Natural killer cell (primary cell): Measurements from ENCODE around the gene ZNF766. TPM values are rescaled to one million over a fixed set of nuclear protein-coding genes. Genes with fewer than 3 reads are reported as not detected.
A peak's percentile ranks its signal among the peaks of the same experiment; 100 is the strongest.

ENCODE experiments used
- ATAC-seq, 3 donors: fragments of 150-1000 bp in 2 of 3; fragments of 200-7000 bp in 1 of 3; cut with Tn5 transposase; 1 replicate in 1 of 3; 2 replicates in 2 of 3; pipeline ENCODE4 v1.10.0; 2021; ENCODE audit warnings: mild to moderate bottlenecking in 2 of 3, moderate library complexity in 2 of 3
- DNase-seq, 2 donors: peaks; one replicate each; pipeline versions ENCODE4 v3.0.0 to v3.0.0-alpha.2; 2013 to 2021; ENCODE audit warnings: mixed read lengths in 1 of 2
- H3K27ac ChIP-seq: one replicate; pipeline ENCODE4 v1.5.1; 2013; ENCODE audit warnings: mild to moderate bottlenecking, low read length
- H3K27me3 ChIP-seq: one replicate; pipeline ENCODE4 v1.6.1; 2013; ENCODE audit warnings: low read length; ENCODE audit not compliant: control insufficient read depth, insufficient read depth
- H3K36me3 ChIP-seq: one replicate; pipeline ENCODE4 v1.6.1; 2013; ENCODE audit warnings: low read length; ENCODE audit not compliant: control insufficient read depth, insufficient read depth
- H3K4me1 ChIP-seq: one replicate; pipeline ENCODE4 v1.6.1; 2013; ENCODE audit warnings: low read length; ENCODE audit not compliant: control insufficient read depth, insufficient read depth
- H3K4me3 ChIP-seq: one replicate; pipeline ENCODE4 v1.5.1; 2013; ENCODE audit warnings: low read length
- H3K9me3 ChIP-seq: one replicate; pipeline ENCODE4 v1.6.1; 2013; ENCODE audit warnings: low read length; ENCODE audit not compliant: control insufficient read depth, insufficient read depth
- H3K27ac Mint-ChIP-seq, 2 donors: one replicate each; pipeline ENCODE4 v1.8.0; 2022; ENCODE audit warnings: mild to moderate bottlenecking in 2 of 2, mixed read lengths in 2 of 2, moderate library complexity in 1 of 2
- H3K27me3 Mint-ChIP-seq, 2 donors: one replicate each; pipeline ENCODE4 v1.8.0; 2022; ENCODE audit warnings: low read depth in 2 of 2, mixed read lengths in 2 of 2
- H3K36me3 Mint-ChIP-seq: one replicate; pipeline ENCODE4 v1.8.0; 2022; ENCODE audit warnings: mixed read lengths
- H3K4me1 Mint-ChIP-seq, 2 donors: one replicate each; pipeline ENCODE4 v1.8.0; 2022; ENCODE audit warnings: mixed read lengths in 2 of 2
- H3K4me3 Mint-ChIP-seq: one replicate; pipeline ENCODE4 v1.8.0; 2022; ENCODE audit warnings: mild to moderate bottlenecking, moderate library complexity, mixed read lengths
- H3K9me3 Mint-ChIP-seq, 2 donors: one replicate each; pipeline ENCODE4 v1.8.0; 2022; ENCODE audit warnings: mixed read lengths in 2 of 2
- CTCF ChIP-seq: fragments of 200-600 bp; IDR thresholded peaks from one replicate; pipeline ENCODE4 v1.8.0; 2022; ENCODE audit warnings: antibody characterized with exemption
- whole genome bisulfite sequencing: methylation state at CpG from one replicate; pipeline ENCODE4 v1.1.7; 2013; ENCODE audit warnings: missing lambda C conversion rate; ENCODE audit not compliant: insufficient coverage; 5-methylcytosine and 5-hydroxymethylcytosine counted together
- intact Hi-C: fragments of 100-400 bp; cut with micrococcal nuclease; formaldehyde crosslinking; loops from one replicate; pipeline ENCODE4 v1.14.2; 2022
- total RNA-seq, 4 donors: library from RNA; stranded (reverse); fragments of 120-200 nt in 1 of 4; gene quantifications; one replicate each; pipeline versions ENCODE4 v1.2.3 to v1.2.4, GENCODE V29; 2013 to 2022

ZNF766 gene
- total RNA-seq, 3 donors from 2014 or later (not counting 1 experiment from before 2014, with no cell fraction given): 29.4 to 36.9 (median 32.9) TPM

- WGBS: 17% methylated on average over 11 of the region's 11 CpGs
- intact Hi-C loops: loop anchor here (2.0 kb wide), 1 partner anchor 26 kb away; the partner anchor contains the start of gene ZNF480
- no peak for TF ChIP-seq CTCF
- ATAC-seq: no peak
- Mint-ChIP-seq H3K9me3 (no peaks in the 10 kb centered on the region), H3K27me3 (no peaks in the 10 kb centered on the region), H3K36me3 (no peaks in the 10 kb centered on the region), H3K4me3 (peak overlapping the region; percentile 98), H3K4me1 (peaks cover 45 to 46% of the 10 kb centered on the region in 2 donors), H3K27ac (peak overlapping the region; percentile 89)
- Histone ChIP-seq H3K27ac (peak overlapping the region; percentile 98), H3K9me3 (no peaks in the 10 kb centered on the region), H3K27me3 (no peaks in the 10 kb centered on the region), H3K36me3 (peaks cover 5% of the 10 kb centered on the region), H3K4me1 (peaks cover 19% of the 10 kb centered on the region), H3K4me3 (peak overlapping the region; percentile 98)
- peak; percentile 21 to 39 for DNase-seq
Observed at GRCh38 chr19:52270266-52270885, 989 bp downstream of the ZNF766 start.

- no peaks in the 10 kb centered on the region for H3K27me3 Mint-ChIP-seq
- no peak overlapping the region for H3K4me3 Mint-ChIP-seq
- DNase-seq (no peak), ATAC-seq (no peak)
- H3K9me3 Mint-ChIP-seq: no peaks in the 10 kb centered on the region
- TF ChIP-seq CTCF: no peak
- WGBS: 98% methylated on average over 2 of the region's 2 CpGs
- Histone ChIP-seq H3K36me3 (peaks cover 5% of the 10 kb centered on the region), H3K4me1 (peaks cover 19% of the 10 kb centered on the region), H3K27ac (no peak overlapping the region), H3K27me3 (no peaks in the 10 kb centered on the region), H3K9me3 (peaks cover 3% of the 10 kb centered on the region), H3K4me3 (no peak overlapping the region)
- H3K27ac Mint-ChIP-seq: peak overlapping the region; percentile 2 to 19
- H3K4me1 Mint-ChIP-seq: peaks cover 56 to 64% of the 10 kb centered on the region in 2 donors
- no peaks in the 10 kb centered on the region for H3K36me3 Mint-ChIP-seq
- intact Hi-C loops: no loop called here
Observed at GRCh38 chr19:52273301-52273700, 3.9 kb downstream of the ZNF766 start.

- Mint-ChIP-seq H3K36me3 (no peaks in the 10 kb centered on the region), H3K4me1 (peaks cover 64 to 73% of the 10 kb centered on the region in 2 donors), H3K27ac (peak overlapping the region in 1 of 2 donors; percentile 2), H3K4me3 (no peak overlapping the region), H3K27me3 (no peaks in the 10 kb centered on the region), H3K9me3 (no peaks in the 10 kb centered on the region)
- intact Hi-C loops: no loop called here
- DNase-seq (no peak), ATAC-seq (no peak)
- Histone ChIP-seq H3K27me3 (no peaks in the 10 kb centered on the region), H3K9me3 (peaks cover 6% of the 10 kb centered on the region), H3K4me1 (peaks cover 14% of the 10 kb centered on the region), H3K36me3 (peaks cover 5% of the 10 kb centered on the region), H3K27ac (no peak overlapping the region), H3K4me3 (no peak overlapping the region)
- WGBS: 85% methylated on average over 5 of the region's 5 CpGs
- TF ChIP-seq CTCF: no peak
Observed at GRCh38 chr19:52274191-52274590, 4.8 kb downstream of the ZNF766 start.

- TF ChIP-seq CTCF: no peak
- no peaks in the 10 kb centered on the region for H3K9me3 Mint-ChIP-seq
- WGBS: 100% methylated on average over 2 of the region's 5 CpGs
- intact Hi-C loops: no loop called here
- no peak for DNase-seq
- Histone ChIP-seq H3K9me3 (peaks cover 6% of the 10 kb centered on the region), H3K27me3 (no peaks in the 10 kb centered on the region), H3K27ac (no peak overlapping the region), H3K4me3 (no peak overlapping the region), H3K4me1 (peaks cover 6% of the 10 kb centered on the region), H3K36me3 (peaks cover 5% of the 10 kb centered on the region)
- no peaks in the 10 kb centered on the region for H3K27me3 Mint-ChIP-seq
- no peak overlapping the region for H3K4me3 Mint-ChIP-seq
- H3K36me3 Mint-ChIP-seq: no peaks in the 10 kb centered on the region
- no peak for ATAC-seq
- no peak overlapping the region for H3K27ac Mint-ChIP-seq
- peaks cover 54 to 65% of the 10 kb centered on the region in 2 donors for H3K4me1 Mint-ChIP-seq
Observed at GRCh38 chr19:52275988-52276387, 6.6 kb downstream of the ZNF766 start.
